Occipital lobe (tissue), 2 donors: ENCODE results near the gene SH2B3. TPM values are rescaled to one million over a fixed set of nuclear protein-coding genes. Genes with fewer than 3 reads are reported as not detected.
"Not testable (repeated sequence)": the region's sequence is repeated elsewhere in the genome, so short reads cannot be mapped to it uniquely, and the experiment has no call there.

Experiments used
- DNase-seq: peaks from one replicate; lab custom pipeline; 2025; lab: John Stamatoyannopoulos, UW
- total RNA-seq: library from RNA; depleted of rRNA; stranded (reverse); fragments of >200 nt; gene quantifications from one replicate; pipeline ENCODE4 v1.2.3, GENCODE V29; 2014

Gene SH2B3
- total RNA-seq: 5.1 TPM

DNA sequence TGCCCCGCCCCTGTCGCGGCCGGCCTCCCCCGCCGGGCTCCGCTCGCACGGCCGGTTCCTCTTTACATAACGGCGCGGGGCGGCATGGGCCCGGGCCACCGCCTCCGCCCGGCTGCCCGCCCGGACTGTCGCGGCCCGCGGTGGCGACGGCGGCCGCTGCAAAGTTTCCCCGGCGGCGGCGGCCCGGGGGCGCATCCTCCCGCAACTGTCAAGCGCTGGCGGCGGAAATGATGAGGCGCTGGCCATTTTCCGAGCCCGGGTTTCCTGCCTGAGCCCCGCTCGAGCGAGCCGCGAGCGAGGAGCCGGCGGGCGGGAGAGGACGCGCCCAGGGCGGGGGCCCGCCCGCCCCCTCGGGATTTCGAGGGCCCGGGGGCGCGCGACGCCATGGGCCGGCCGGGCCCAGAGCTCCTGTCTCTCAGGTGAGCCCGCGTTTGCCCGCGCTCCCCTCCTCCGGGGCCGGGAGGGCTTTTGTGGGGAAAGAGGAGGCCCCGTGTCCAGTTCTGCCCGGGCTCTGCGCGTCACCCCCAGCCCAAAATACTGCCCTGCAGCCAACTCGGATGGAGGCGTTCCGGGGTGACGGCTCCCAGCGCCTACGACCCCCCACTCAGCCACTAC lies at the start of gene SH2B3:
SH2B3 (plus strand) TSS at position 65 of the 615 bp plus-strand sequence. CDS start 12,223 bp downstream, outside the sequence.
- no peak for DNase-seq

DNA sequence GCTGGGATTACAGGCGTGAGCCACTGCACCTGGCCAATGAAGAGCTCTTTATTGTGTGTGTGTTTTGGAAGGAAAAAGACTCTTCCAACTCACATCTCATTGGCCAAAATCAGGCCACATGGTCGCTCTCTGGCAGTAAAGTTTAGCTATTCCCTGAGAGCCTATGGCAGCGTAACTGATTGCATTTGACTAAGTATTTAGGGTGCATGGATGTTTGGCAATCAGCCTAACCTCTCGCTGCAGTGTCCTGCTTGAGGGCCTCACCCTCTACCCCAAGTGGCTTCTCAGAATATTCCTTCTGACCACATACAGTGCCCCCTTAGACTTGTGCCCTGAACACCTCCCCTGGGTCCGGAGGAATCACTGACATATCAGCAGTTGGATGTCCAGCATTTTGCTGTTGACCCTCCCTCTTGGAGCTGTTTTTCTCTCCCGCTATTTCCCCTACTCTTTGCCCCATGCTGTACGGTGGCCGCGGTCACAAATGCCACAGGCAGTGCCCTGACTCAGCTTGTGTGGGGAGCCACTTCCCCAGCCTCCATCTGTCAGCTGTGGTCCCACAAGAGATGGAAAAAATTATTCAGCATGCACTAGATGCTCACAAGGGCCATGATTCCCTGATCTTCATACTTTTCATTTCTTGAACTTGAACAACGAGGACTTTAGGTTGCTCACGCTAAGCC lies 46.4 kb upstream of the SH2B3 start:
- no peak for DNase-seq

DNA sequence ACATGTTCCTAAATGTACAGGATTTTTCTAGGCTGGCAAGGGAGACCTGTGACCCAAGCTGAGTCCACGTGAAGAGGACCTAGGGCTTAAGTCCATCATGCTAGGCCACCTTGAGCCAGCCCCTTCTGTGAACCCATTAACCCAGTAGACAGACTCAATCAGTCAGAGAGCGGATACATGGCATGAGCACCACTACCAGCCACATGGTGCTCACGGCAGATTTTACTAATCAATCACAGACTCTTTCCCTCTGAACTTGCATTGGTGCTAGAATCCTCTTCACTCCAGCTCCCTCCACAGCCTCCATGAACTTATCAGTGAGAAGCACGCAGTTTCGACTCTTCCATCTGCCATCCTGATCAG lies 45.8 kb upstream of the SH2B3 start:
- DNase-seq: no peak

DNA sequence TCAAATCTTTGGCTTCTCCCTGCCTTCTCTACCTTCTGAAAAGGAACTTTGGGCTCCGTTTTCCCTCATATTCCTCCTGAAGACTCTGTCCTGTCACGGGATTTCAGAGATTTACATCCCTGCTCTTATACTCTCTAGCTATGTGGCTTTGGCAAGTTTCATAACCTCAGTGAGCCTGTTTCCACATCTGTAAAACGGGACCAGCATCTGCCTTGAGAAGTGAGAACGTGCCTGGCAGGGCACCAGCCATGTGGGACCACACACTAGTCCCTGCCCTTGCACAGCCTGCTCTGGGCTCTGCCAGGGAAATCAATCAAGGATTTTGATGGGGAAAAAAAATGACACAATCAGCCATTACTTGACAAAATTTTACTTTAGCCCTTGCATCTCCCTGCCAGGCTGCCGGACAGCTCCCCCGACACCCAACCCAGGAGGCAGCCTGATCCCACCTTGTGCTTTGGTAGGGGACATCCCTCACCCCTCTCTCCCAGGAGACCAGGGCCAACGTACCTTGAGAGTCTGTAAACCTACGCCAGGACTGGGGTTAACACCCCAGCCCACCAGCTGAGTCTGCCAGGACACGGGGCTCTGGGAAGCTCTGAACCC lies 45.3 kb upstream of the SH2B3 start:
- DNase-seq: no peak

DNA sequence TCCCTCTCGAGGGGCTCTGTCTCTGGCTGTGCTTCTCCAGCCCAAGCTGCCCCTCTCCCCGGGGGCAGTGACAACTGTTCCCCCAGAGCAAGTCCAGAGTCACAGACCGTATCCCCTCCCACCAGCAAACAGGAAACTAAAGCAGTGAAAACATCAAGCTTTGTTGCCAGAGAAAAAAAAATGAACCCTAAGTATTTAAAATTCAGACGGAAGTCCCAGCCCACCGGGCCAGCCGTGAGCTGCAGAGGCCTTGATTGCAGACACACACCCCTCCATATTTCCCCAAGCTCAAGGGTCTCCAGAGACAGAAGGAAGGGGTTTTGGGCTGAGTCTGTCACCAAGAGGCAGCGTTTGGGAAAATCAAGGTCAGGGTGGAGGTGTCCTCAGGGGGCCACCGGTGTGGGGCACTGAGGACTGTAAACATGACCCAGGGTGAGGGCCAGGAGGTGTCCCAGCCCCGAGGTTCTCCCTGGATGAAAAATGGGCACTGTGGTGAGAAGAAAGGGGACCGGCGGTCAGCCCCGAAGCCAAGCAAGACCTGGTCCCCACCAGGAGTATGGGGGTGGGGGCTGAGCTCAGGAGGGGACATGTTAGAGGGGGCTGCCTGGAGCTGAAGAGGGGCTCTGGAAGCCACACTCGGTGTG lies 44.5 kb upstream of the SH2B3 start:
- no peak for DNase-seq

DNA sequence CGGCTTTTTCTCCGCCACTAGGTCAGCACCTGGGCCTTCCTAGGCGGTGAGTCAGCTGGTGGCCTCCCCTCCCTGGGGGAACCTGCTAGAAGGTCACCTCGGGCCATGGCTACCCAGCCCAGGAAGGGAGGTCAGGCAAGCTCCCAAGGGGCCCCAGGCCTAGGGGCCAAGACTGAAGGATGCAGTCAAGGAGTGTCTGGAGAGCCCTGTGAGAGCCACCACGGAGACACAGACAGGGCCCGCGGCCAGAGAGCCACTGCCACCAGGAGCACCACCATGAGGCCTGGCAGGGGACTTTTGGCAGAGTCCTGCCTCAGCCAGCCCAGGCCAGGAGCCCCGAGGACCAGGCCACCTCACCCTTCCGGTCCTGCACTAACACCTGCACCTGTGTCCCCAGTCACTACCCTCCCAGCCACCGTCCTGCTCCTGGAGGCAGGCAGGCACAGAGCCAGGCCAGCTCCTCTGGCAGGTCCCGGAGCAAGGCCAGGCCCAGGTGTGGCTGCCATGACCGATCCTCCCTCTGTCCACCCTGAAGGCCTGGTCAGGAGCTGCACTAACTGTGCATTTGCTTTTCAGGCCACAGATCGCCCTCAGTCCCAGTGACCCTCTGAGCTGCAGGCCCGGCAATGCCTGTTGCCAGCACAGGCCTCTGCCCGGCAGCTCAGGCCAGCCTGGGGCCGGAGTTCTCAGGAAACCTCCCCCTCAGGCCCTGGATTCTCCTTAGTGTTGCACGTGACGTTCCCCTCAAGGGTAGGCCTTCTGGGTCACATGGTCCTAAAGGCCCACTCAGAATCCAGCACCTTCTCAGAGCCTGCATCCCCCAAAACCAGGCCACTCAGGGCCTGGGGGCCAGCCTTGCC lies 43.8 kb upstream of the SH2B3 start:
- DNase-seq: no peak

DNA sequence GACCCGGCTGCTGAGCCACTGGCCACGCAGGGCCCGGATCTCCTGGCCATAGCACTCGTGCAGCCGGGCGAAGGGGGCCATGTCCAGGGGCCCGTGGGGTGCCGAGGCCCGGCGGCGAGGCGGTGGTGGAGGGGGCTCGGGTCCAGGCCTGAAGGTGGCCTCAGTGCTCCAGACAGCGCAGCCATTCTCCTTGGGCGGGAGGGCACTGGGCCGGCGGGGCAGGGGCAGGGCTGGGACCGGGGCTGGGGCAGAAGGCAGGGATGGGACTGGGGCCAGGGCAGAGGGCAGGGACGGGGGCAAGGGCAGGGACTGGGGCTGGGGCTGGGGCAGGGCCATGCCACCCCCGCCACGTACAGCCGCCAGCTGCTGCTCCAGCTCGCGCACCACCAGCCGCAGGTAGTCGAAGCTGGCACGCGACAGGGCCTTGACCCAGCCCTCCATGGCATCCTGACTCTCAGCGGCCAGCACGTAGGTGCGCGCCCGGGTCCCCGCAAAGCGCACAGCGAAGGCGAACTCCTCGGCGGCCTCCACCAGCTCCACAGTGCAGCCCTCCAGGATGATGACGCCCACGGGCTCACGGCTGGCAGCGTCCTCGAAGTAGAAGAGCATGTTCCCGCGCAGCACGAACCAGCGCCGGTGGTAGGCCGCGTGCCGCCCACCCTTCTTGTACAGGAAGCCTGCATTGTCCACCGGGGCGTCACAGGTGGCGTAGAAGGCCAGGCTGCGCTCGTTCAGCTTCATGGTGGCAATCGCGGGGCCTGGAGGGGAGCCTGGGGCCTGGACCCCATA lies 42.8 kb upstream of the SH2B3 start:
- no peak for DNase-seq

DNA sequence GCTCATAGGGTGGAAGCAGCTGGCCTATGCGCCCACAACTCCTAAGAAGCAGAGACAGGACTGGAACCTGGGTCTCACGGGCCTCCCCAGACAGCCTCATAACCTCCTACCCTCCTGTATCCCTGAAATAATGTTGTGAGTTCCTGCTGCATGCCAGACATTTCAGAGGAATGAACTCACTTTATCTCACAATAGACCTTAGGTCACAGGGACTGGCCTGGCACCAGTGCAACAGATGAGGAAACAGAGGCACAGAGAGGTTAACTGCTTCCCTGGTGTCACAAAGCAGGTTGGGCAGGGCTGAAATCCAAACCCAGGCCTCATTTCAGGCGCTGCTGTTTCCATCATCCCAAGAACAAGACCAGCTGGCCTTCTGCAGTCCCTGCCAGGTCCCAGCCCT lies 42.1 kb upstream of the SH2B3 start:
- no peak for DNase-seq

DNA sequence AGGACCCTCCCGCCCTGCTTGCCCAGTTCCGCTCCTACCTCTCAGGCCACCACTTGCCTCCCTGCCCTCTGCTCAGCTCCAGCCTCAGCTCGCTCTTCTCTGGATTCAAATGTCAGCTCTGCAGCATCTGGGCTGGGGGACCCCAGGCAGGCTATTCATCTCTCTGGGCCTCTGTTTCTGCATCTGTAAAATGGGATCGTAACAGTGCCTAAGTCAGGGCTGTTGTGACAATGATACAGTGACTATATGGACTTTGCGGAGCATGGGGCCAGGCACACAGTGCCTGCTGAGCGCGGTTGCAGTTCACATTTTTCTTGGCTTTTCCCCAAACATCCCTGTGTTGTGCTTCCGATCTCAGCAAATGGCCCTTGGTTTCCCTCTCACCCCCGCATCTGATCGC lies 39.6 kb upstream of the SH2B3 start:
- no peak for DNase-seq

DNA sequence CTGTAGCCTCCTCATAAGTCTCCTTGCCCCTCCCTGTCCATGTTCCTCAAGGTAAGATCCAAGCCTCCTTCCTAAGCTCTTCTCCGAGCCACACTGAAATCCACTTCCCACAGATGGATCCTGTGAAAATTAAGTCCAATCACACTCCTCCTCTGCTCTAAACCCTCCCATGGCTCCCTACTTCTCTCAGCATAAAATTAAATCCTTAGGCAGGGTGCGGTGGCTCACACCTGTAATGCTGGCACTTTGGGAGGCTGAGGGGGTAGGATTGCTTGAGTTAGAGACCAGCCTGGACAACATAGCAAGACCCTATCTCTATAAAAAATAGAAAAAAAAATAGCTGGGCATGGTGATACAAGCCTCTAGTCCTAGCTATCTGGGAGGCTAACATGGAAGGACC lies 39.1 kb upstream of the SH2B3 start:
- no peak for DNase-seq

DNA sequence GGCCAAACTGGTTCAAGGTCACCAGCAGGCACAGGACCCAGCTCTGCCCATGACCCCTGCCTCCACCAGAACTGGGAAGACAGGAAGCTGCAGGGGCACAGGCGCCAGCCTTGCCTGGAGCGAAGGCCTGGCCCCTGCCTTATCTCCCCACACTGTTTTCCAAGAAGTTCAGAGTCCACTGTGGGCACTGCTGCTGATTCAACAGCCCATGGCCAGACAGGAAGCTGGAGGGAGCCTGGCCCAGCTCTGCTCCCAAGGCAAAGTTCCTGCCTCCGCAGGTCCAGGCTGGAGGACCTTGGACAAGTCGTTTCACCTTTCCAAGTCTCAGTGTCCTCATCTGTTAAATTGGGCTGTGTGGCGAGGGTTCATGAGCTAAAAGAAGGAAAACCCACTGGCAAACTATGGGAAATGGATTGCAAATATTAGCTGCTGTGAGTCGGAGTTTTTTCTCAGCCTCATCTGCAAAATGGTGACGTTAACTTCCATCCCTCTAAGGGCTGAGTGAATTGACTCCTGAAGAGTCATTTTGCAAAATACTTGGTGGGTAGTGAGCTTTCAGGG lies 38.0 kb upstream of the SH2B3 start:
- DNase-seq: no peak

DNA sequence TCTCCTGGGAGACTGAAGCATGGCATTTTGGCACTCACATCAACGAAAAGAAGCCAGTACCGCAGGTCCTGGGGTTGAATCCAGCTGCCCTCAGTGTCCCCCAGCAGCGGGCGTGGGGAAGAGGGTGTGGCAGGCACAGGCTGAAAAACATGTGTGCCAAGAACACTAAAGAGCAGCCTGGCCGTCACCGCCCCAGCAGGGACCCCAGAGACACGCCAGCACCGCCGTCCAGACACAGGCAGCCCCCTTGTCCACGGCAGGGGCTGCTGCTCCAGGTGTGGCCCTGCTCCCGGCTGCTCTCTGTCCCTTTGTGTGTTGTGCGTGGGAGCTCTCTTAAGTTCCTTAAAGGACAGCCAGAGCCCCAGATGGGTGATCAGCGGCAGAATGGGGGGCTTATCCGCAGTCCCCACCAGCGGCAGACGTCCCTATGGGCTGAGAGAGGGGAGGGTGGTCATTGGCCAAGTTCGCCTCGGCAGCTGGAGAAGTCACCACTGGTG lies 37.4 kb upstream of the SH2B3 start:
- no peak for DNase-seq

DNA sequence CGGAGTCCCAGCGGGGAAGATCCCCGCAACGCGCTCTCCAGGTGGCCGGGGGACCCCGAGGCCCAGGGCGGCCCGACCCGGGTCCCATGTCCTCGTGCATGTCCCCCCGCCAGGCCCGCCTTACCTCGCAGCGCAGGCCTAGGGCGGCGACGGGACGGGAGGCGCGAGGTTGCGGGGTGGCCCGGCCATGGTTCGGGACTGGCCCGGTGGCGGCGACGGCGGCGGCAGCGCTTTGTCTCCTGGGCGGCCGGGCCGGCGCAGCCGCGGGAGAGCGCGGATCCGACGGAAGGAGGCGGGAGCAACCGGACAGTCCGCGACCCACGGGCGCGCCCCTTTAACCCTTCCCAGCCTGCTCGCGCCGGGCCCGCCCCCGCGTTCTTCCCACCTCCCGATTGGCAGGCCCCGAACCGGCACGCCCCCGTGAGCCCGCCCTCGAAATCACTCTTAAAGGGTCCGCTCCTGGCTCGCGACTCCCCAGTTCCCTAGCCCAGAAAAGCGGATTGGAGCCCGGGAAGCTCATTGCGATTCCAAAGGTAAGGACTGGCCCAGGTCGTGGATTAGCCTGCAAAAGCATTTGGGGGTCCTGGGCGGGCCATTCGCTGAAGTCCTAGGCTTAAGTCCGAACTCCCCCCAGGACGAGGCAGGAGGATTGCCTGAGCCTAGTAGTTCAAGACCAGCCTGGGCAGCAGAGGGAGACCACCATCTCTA lies 36.8 kb upstream of the SH2B3 start, which contains the start of gene PHETA1:
PHETA1 (minus strand) TSS at position 308 of the 708 bp plus-strand sequence. CDS start 5,668 bp downstream, outside the sequence.
- peak; percentile 88 for DNase-seq

DNA sequence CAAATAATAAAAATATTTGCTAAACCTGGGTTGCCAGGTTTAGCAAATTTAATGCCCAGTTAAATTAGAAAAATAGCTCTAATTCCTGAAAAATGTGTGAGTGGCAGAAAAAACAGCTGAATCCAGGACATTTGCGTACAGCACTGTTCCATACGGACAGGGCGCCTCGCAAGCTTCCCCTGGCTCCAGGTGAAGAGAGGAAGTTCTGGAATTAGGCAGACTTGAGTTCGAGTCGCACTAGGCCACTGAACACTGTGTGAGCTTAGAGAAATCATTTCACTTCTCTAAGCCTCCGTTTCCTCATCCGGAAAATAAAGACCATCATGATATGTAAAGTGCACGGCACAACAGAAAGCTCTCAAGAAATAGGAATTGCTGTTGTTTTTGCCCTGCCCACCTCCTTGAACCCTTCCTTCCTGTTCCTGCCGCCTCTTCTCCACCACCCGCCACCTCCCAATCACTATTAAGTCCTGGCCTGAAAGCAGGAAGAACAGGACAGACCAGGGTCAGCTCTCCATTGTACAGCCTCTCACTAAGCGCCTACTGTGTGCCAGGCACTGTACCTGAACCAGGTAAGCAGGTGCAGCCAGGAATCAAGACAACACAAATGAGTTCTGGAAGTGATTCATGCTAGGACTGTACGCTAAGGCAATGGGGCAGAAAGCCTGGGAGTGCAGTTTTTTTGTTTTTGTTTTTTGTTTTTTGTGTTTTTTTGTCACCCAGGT lies 36.1 kb upstream of the SH2B3 start:
- no peak for DNase-seq

DNA sequence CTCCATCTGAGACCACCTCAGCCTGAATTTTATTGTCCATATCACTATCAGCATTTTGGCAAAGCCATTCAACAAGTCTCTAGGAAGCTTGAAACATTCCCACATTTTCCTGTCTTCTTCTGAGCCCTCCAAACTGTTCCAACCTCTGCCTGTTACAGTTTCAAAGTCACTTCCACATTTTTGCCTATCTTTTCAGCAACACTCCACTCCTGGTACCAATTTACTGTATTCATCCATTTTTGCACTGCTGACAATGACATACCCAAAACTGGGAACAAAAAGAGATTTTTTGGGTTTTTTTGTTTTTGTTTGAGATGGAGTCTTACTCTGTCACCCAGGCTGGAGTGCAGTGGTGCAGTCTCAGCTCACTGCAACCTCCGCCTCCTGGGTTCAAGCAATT lies 32.5 kb upstream of the SH2B3 start:
- not testable (repeated sequence) for DNase-seq

DNA sequence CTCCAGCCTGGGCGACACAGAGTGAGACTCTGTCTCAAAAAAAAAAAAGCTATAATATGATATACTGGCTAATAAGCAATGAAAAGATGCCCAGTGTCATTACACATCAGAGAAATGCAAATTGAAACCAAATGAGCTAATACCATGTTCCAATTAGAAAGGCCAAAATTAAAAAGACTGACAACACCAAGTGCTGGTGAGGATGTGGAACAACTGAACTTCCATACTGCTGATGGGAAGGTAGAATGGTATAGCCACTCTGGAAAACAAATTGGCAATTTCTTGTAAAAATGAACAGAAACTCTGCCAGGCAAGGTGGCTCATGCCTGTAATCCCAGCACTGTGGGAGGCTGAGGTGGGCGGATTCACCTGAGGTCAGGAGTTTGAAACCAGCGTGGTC lies 28.3 kb upstream of the SH2B3 start:
- DNase-seq: no peak

DNA sequence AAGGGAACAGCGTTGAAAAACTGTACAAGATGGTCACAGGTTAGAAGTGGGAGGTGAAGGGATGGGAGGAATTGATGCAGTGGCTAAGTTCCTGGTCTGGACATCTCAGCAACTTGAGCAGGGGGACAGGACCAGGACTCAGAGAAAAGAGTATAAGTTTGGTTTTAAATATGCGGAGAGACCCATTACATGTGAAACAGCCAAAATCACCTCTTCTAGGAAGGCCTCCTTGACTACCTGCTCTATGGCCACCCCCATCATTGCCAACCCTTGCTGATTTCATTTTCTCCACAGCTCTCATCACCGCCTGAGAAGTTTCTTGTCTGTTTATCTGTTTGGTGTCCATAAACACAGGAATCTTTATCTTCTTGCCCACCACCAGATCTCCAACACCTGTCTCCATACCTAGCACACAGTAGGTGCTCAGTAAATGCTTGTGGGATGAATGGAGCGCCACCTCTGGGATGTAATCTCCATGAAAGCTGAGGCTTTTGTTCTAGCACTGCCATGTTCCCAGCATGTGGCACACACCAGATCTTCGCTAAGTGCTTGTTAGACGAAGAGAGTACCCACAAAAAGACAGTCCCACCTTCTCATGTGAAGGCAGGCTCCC lies 25.7 kb upstream of the SH2B3 start:
- no peak for DNase-seq

DNA sequence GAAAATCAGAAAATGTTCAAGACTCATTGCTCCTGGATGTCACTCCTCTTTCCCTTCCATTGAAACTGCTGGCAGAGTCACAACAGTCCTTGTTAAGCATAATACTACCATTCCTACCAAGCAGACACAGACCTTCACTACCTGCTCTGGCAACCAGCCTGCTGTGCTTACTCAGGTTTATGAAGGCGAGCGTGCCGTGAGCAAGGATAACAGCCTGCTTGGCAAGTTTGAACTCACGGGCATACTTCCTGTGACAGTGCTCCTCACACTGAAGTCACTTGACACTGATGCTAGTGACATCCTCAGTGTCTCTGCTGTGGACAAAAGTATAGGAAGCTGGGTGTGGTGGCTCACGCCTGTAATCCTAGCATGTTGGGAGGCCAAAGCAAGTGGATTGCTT lies 21.1 kb upstream of the SH2B3 start:
- DNase-seq: no peak
